ENCODE results near the gene KRTAP1-3.
"Not testable (repeated sequence)": the region's sequence is repeated elsewhere in the genome, so short reads cannot be mapped to it uniquely, and the experiment has no call there.

Gene KRTAP1-3

GRCh38 chr17:41010441-41010840 lies 24.2 kb downstream of the KRTAP1-3 start:
- DNase-seq (ENCODE audit: low spot score): no peak

GRCh38 chr17:41009936-41010335 lies 24.7 kb downstream of the KRTAP1-3 start:
- DNase-seq (ENCODE audit: low spot score): no peak

GRCh38 chr17:41009301-41009760 lies 25.3 kb downstream of the KRTAP1-3 start:
- DNase-seq (ENCODE audit: low spot score): no peak

- DNase-seq (ENCODE audit: low spot score): no peak
Observed at GRCh38 chr17:41008811-41009210, 25.9 kb downstream of the KRTAP1-3 start, which contains the start of gene KRTAP3-1. TSS of gene KRTAP3-1 (minus strand) at chr17:41009128. CDS start at chr17:41009074, 54 bp downstream.

- DNase-seq (ENCODE audit: low spot score): no peak
Observed at GRCh38 chr17:41004397-41004796, 30.3 kb downstream of the KRTAP1-3 start.

DNA sequence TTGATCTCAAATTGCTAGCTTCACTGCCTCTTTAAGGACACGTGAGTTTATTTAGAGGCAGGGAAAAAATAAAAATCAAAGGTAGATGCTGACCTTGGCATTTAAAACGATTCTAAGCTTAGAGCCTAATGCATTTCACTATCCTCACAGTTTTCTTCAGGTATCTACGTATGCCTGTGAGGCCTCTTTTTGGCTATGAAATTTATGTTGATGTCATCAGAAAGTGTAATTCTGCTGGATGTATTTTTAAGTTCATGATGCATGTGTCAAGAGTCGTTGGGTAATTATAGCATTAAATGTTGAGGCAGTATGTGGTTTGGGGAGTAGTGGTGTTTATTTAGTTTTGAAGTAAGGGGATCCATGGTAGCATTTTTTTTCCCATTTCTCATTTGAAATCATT lies 30.7 kb downstream of the KRTAP1-3 start:
- no peak for DNase-seq (ENCODE audit: low spot score)

- no peak for DNase-seq (ENCODE audit: low spot score)
Observed at GRCh38 chr17:41002814-41003213, 31.9 kb downstream of the KRTAP1-3 start.

DNA sequence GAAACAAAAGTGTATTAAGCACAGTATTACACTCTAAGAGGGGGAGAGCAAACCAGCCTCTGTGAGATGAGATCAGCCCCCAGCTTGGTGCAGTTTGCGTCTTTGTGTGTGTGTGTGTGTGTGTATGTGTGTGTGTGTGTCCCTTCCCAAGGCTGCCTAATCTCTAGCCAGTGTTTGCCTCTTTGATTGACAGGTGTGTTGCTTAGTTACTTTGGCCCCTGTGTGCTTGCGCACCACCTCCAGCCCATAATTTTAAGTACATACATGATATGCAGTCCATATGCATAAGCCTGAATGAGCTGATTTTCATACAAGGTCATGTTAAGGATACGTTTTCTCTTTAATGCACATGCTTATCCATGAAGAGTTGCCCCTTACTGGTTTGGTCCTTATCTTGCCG lies 32.9 kb downstream of the KRTAP1-3 start:
- no peak for DNase-seq (ENCODE audit: low spot score)

DNA sequence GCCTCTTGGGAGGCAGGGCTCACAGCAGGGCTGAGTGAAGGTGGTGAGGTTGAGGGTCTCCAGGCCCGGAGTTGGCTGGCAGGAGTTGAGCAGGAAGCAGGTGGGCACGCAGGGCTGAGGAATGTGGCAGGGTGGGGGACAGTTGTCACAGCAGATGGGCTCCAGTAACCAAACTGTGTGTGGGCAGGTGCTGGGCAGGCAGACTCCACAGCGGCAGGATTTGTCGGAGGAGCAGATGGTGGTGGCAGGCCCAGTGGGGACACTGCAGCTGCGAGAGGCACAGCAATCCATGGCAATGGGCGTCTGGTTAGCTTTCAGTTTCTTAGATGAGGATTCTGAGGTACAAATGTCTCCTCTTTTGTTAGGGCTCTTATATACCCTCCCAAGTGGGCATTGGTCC lies 35.1 kb downstream of the KRTAP1-3 start, which contains the start of gene KRTAP3-2:
KRTAP3-2 (minus strand) TSS at position 344 of the 400 bp plus-strand sequence; CDS start at position 291, 53 bp downstream.
- DNase-seq (ENCODE audit: low spot score): not testable (repeated sequence)

- DNase-seq (ENCODE audit: low spot score): no peak
Observed at GRCh38 chr17:40997361-40997760, 37.3 kb downstream of the KRTAP1-3 start.

DNA sequence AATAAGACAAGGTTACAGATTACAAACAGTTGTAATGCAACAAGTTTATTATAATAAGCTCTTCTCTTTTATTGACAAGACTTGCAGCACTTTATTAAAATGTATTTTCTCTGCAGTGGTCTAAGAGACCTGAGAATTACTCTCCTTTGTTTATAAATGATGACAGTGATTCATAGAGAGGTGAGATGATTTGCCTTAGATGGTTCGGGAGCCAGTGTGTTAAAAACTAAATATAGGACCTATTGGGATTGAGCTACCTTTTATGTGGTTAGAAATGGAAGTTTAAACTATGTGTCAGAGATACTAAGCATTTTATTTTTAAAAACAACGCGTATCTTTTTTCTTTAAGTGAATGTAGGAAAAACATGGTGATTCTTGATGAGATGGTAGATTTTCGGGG lies 37.8 kb downstream of the KRTAP1-3 start:
- DNase-seq (ENCODE audit: low spot score): no peak

GRCh38 chr17:40995116-40995515 lies 39.6 kb downstream of the KRTAP1-3 start:
- no peak for DNase-seq (ENCODE audit: low spot score)

DNA sequence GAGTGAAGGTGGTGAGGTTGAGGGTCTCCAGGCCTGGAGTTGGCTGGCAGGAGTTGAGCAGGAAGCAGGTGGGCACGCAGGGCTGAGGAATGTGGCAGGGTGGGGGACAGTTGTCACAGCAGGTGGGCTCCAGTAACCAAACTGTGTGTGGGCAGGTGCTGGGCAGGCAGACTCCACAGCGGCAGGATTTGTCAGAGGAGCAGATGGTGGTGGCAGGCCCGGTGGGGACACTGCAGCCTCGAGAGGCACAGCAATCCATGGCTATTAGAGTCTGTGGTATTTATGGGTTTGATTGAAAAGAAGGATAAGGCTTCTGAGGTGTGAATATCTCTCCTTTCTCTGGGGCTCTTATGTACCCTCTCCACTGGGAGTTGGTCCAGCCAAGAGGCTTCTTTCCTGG lies 40.8 kb downstream of the KRTAP1-3 start, which contains the start of gene KRTAP3-3:
KRTAP3-3 (minus strand) TSS at position 326 of the 400 bp plus-strand sequence; CDS start at position 259, 67 bp downstream.
- DNase-seq (ENCODE audit: low spot score): no peak

DNA sequence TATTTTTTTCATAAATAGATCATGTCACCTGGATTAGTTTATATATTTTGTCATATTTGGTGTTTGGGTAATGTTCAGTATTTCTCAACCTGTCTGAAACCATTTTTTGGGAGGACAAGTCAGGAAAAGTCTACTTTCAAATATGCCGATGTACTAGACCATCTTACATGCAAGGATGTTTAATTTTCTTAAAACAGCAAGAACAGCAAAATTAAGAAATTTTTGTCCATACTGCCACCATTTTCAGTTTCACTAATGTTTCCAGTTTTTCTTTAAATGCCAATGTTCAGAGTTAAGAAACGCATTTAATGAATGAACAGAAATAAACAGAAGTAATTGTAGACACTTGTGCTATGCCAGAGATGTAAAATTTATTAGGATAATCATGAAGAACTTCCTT lies 41.6 kb downstream of the KRTAP1-3 start:
- no peak for DNase-seq (ENCODE audit: low spot score)

GRCh38 chr17:40992666-40993065 lies 42.0 kb downstream of the KRTAP1-3 start:
- no peak for DNase-seq (ENCODE audit: low spot score)

- DNase-seq (ENCODE audit: low spot score): no peak
Observed at GRCh38 chr17:40986920-40987319, 47.8 kb downstream of the KRTAP1-3 start.

DNA sequence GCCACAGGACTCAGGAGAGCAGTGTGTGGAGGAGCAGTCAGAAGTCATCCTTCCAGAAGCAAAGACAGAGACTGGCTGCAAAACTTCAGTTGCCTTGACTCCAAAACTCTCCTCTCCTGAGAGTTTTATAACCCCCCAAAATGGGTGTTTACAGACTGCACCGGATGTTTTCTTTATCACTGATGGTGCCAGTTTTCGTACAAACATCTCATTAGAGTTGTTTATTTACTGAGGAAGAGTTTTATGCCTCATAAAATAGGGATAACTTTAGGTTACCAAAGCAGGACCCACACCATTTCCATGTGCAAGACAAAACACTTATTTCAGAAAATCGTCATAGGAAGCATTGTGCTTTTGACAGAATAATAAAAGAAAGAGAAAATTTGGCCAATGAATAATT lies 50.4 kb downstream of the KRTAP1-3 start, which contains the start of gene KRT40:
KRT40 (minus strand) TSS at position 101 of the 400 bp plus-strand sequence; CDS start at position 48, 53 bp downstream.
- DNase-seq (ENCODE audit: low spot score): no peak
